HL-60 (cell line): ENCODE measurements around the gene FN1.

Experiments
- POLR2AphosphoS5 ChIP-seq: IDR thresholded peaks from 2 replicates; pipeline ENCODE4 v1.6.1; 2012; ENCODE audit warnings: low read depth
- SPI1 ChIP-seq: IDR thresholded peaks from 2 replicates; pipeline ENCODE4 v1.6.1; 2012; ENCODE audit warnings: low read depth, mild to moderate bottlenecking, borderline replicate concordance
- TF ChIP-seq, protein P1 (sequence below): IDR thresholded peaks from one replicate; pipeline ENCODE4 v1.5.1; 2011; ENCODE audit warnings: low read length, control low read depth, inconsistent platforms; ENCODE audit not compliant: insufficient read depth
- TF ChIP-seq, protein P2 (sequence below): IDR thresholded peaks from 2 replicates; pipeline ENCODE4 v1.6.1; 2012; ENCODE audit warnings: low read depth; ENCODE audit not compliant: insufficient replicate concordance

DNA sequence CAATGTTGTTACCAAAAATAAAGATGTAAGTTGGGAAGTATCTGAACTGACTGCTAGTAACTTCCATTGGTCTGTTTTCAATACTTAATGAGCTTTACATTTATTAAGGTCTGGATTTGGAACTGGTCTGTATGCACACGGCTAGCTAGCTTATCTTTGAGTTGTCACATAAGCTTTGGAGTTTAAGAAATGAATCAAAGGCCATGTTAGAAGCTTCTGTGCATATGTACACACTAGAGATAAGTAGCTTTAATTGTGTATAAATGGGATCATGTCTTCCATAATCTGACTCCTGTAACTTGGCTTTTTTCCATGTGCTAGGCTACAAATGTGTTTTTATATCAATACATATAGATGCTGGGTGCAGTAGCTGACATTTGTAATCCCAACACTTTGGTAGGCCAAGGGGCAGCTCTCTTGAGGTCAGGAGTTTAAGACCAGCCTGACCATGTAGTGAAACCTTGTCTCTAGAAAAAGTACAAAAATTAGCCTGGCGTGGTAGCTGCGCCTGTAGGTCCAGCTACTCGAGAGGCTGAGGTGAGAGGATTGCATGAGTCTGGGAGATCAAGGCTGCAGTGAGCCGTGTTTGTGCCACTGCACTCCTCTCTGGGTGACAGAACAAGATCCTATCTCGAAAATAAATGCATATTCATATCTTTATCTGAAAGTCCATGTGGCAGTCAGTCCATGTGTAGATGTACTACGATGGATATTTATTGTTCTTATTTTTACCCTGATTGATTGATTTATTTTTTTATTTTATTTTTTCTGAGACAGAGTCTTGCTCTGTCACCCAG lies 96.8 kb downstream of the FN1 start:
- TF ChIP-seq, protein P1, sequence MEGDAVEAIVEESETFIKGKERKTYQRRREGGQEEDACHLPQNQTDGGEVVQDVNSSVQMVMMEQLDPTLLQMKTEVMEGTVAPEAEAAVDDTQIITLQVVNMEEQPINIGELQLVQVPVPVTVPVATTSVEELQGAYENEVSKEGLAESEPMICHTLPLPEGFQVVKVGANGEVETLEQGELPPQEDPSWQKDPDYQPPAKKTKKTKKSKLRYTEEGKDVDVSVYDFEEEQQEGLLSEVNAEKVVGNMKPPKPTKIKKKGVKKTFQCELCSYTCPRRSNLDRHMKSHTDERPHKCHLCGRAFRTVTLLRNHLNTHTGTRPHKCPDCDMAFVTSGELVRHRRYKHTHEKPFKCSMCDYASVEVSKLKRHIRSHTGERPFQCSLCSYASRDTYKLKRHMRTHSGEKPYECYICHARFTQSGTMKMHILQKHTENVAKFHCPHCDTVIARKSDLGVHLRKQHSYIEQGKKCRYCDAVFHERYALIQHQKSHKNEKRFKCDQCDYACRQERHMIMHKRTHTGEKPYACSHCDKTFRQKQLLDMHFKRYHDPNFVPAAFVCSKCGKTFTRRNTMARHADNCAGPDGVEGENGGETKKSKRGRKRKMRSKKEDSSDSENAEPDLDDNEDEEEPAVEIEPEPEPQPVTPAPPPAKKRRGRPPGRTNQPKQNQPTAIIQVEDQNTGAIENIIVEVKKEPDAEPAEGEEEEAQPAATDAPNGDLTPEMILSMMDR, result no peak
- TF ChIP-seq POLR2AphosphoS5 (no peak), SPI1 (no peak)
- TF ChIP-seq, protein P2, sequence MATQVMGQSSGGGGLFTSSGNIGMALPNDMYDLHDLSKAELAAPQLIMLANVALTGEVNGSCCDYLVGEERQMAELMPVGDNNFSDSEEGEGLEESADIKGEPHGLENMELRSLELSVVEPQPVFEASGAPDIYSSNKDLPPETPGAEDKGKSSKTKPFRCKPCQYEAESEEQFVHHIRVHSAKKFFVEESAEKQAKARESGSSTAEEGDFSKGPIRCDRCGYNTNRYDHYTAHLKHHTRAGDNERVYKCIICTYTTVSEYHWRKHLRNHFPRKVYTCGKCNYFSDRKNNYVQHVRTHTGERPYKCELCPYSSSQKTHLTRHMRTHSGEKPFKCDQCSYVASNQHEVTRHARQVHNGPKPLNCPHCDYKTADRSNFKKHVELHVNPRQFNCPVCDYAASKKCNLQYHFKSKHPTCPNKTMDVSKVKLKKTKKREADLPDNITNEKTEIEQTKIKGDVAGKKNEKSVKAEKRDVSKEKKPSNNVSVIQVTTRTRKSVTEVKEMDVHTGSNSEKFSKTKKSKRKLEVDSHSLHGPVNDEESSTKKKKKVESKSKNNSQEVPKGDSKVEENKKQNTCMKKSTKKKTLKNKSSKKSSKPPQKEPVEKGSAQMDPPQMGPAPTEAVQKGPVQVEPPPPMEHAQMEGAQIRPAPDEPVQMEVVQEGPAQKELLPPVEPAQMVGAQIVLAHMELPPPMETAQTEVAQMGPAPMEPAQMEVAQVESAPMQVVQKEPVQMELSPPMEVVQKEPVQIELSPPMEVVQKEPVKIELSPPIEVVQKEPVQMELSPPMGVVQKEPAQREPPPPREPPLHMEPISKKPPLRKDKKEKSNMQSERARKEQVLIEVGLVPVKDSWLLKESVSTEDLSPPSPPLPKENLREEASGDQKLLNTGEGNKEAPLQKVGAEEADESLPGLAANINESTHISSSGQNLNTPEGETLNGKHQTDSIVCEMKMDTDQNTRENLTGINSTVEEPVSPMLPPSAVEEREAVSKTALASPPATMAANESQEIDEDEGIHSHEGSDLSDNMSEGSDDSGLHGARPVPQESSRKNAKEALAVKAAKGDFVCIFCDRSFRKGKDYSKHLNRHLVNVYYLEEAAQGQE, result no peak
